Measurements from ENCODE around the gene PPP2R3C.
"Not testable (repeated sequence)": the region's sequence is repeated elsewhere in the genome, so short reads cannot be mapped to it uniquely, and the experiment has no call there.

Gene PPP2R3C

DNA sequence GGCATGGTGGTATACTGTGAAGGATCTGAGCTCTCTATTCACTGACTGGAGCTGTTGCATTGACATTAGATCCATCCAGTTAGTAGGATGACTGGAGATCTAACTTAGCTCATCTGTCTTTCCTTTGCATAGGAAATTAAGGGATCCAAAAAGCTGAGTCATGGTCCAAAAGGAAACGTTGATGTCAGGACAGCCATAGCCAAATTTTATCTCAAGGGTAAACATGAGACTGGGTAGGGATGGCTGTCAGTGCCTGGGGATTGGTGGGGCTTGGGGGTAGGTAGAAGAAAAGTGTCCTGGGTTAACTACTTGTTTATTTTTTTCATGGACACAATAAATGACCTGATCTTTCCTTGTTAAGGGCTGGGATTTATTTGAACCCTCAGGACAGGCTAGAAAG, 71.1 kb downstream of the PPP2R3C start:
- no peak for DNase-seq

DNA sequence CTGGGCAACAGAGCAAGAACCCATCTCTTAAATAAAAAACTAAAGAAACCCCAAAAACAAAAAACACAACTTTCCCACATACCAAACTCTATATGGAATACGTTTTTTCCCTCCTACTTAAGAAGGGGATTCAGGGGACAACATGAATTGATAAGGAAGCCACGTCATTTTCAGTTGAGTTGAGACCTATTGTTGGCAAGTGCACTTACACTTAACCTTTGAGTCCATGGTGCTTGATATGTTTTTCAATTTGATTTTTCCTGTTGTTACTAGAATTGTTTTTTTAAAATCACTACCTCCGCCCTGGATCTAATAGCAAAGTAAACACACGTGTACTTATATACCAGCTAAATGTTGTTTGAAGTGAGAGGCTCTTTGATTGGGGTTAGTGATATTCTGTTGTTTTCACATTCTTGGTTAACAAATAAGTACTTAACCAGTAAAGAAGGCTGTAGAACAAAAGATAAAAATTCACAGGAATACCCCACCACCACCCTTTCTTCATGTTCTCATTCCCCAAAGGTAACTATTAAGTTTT, 73.7 kb downstream of the PPP2R3C start:
- no peak for DNase-seq

DNA sequence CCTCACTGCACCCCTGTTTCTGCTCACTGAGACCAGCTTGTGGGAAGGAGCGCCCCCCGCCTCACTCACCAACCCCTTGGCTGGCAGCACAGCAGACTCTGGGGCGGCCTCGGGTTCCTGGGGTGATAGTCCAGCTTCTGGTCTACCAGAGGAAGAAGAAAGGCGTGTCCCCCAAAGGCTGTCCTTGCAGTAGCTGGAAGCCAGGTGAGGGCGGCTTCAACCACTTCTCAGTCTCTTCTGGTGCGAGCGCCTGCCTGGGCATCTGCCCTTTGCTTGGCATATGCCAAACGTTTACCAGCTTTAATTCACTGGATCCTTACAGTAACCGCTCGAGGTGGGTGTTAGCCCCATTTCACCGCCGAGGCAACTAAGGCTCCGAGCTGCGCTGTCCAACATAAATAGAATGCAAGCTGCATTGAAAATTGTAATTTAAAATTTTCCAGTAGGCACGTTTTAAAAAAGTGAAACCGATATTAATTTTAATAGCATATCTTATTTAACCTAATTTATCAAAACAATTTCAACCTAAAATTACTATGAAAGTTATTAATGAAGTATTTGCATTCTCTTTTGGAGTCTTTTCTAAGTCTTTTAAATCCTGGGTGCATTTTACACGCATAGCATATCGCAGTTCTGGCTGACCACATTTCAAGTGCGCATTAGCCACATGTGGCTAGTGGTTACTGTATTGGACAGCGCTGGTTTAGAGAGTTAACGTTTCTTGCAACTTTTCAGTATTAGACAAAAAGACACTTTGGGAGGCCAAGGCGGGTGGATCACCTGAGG, 74.8 kb downstream of the PPP2R3C start:
- no peak for DNase-seq

DNA sequence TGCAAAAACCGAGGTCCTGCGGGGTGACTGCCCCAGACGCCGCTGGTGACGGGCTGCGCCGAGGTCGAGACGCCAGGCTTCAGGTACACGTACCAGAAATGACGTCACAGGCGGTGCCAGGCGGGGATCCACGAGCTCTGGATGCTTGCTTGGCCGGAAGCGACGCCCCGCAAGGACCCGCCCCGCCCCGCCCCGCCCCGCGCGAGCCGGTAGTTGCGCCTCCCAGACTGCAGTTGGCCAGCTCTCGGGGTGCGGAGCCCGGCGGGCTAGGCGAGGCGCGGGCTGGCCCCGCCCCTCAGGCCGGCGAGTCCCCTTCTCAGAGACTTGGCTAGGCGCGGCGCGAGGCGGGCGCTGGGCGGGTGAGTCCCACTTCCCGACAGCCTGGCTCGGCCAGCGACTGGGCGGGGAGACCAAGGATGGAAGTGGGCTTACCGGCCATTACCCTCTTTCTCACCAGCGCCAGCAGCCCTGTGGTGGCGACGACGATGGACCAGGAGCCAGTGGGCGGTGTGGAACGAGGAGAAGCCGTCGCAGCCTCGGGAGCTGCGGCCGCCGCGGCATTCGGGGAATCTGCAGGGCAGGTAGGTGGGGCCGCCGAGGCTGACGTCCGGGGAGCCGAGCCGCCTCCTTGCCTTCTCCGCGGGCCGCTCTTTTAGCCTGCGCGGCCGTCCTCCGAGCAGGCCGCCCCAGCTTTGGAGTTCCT, 75.6 kb downstream of the PPP2R3C start, which contains the start of gene FAM177A1:
Gene FAM177A1 (plus strand): TSS at position 225 of the 703 bp plus-strand sequence. CDS start 192 bp downstream, at position 417.
- peak; percentile 79 for DNase-seq

DNA sequence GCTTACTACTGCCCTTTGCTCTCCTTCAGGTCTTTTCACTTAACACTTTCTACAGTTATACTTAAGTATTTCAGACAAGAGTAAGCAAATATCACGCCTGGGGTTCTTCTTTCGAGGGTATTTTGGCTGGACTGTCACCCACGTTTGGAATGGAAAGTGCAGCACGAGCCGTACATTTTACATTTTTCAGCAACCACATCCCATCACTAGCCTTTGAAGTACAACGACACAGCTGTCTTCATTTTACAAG, 76.1 kb downstream of the PPP2R3C start:
- no peak for DNase-seq

DNA sequence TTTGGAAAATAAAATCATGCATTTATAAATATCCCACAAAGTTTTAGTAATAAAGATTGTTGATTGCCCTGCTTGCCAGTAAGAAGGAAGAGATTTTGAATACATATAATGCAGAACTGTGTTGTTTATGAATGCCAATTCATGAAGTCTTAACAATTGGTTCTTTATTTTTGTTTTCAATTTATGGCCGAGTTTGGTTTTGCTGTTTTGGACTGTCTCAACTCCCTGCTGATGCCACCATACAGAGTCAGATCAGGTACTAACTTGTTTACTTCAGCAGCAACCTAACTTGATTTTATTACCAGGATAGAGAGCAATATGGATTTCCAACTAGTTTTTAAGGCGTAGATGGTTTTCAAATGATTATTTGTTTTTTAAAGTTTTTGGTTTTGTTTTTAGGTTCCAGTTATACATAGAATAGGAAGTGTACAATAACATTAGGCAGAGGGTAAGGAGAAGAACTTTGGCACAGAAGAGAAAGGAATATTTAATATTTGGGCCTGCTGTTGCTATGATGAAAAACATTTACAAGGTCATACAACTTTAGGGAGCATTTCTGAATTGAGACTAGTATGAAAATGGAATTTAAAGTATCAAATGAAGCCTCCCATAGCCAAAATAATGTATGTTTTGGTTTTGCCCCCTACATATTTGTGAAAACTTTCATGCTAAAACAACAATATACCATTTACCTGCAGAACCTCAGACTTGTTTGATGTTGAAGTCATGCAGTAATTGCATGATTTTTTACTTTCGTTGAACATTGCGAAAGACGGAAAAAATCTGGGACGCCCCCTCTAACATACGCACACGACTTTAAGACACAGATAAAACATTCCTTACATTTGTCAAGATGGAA, 76.6 kb downstream of the PPP2R3C start:
- no peak for DNase-seq

DNA sequence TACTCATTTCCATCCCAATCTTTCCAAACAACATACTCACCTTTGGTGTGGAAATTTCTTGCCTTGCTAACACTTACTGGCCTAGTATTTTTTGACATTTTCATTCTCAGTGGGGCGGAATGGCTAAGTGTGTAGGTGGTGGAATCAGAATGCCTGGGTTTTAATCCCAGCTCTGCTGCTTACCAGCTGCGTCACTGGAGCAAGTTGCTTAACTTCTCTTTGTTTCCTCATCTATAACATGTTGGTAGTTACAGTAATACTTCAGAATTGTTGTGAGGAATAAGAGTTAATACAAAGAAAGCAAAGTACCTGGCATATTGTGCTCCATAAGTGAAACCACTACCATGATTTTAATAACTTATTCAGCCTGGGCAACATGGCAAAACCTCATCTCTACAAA, 78.7 kb downstream of the PPP2R3C start:
- no peak for DNase-seq

DNA sequence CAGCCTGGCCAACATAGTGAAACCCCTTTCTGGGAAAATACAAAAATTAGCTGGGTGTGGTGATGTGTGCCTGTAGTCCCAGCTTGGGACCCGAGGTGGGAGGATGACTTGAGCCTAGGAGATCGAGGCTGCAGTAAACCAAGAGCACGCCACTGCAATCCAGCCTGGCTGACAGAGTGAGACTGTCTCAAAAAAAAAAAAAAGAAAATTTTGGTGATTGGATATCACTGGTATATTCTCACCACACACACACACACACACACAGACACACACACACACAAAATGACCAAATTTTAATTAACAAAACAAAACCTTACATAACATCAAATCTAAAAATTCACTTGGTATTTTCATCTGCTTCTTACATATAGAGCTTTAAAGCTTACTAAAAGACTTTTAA, 79.2 kb downstream of the PPP2R3C start:
- no peak for DNase-seq

DNA sequence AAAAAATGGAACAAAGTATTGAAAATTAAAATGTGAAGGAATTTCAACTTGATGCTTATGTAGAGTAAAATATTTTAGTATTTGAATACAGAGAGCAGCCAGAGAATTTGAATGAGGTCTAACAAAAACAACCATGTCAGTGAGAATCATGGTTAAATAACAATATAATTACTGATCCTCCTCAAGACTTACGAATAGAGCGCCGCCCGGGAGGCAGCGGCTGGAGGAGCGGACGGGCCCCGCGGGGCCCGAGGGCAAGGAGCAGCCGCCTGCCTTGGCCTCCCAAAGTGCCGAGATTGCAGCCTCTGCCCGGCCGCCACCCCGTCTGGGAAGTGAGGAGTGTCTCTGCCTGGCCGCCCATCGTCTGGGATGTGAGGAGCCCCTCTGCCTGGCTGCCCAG, 83.5 kb downstream of the PPP2R3C start:
- not testable (repeated sequence) for DNase-seq

All from GOT3 (cell line).